Astrocyte of the cerebellum (primary cell): ENCODE results near the gene CSTA.

Source experiments
- DNase-seq: peaks from one replicate; pipeline ENCODE4 v3.0.0-alpha.2; 2011; ENCODE audit warnings: low read depth
- H3K4me3 ChIP-seq: 2 replicates; pipeline ENCODE4 v1.5.1; 2011; ENCODE audit warnings: mild to moderate bottlenecking, low read depth, low read length, moderate library complexity
- CTCF ChIP-seq: IDR thresholded peaks from 2 replicates; pipeline ENCODE4 v1.5.1; 2012; ENCODE audit warnings: low read length, low read depth, moderate library complexity, mild to moderate bottlenecking; ENCODE audit errors: missing control alignments
- in situ Hi-C: cut with HindIII; loops from 2 replicates; pipeline ENCODE4 v1.10.0; 2017; ENCODE audit warnings: low sequenced_read_pairs

The CSTA gene

GRCh38 chr3:122324871-122325323 is at the start of gene CSTA:
Gene CSTA, plus strand, starts transcription at chr3:122325248. Its CDS starts 45 bp downstream, at chr3:122325293.
- H3K4me3 ChIP-seq: no peak within 1 kb of the TSS
- DNase-seq: no peak
- in situ Hi-C loops: no loop called here
- no peak for TF ChIP-seq CTCF

GRCh38 chr3:122281891-122282290 is 43.2 kb upstream of the CSTA start:
- no peak for DNase-seq
- TF ChIP-seq CTCF: no peak
- in situ Hi-C loops: no loop called here
- no peak overlapping the region for H3K4me3 ChIP-seq

- in situ Hi-C loops: no loop called here
- TF ChIP-seq CTCF: no peak
- no peak overlapping the region for H3K4me3 ChIP-seq
These were observed 41.1 kb upstream of the CSTA start for GRCh38 chr3:122283796-122284445.

GRCh38 chr3:122284486-122284885 is 40.6 kb upstream of the CSTA start:
- no peak overlapping the region for H3K4me3 ChIP-seq
- no peak for TF ChIP-seq CTCF
- in situ Hi-C loops: no loop called here
- DNase-seq: no peak

More at GRCh38 chr3:122283796-122284445, 41.1 kb upstream of the CSTA start:
- DNase-seq: no peak

- H3K4me3 ChIP-seq: no peak overlapping the region
- no peak for TF ChIP-seq CTCF
- in situ Hi-C loops: no loop called here
- no peak for DNase-seq
These were observed 30.7 kb upstream of the CSTA start for GRCh38 chr3:122294359-122294758.

- in situ Hi-C loops: no loop called here
- H3K4me3 ChIP-seq: no peak overlapping the region
- DNase-seq: no peak
- TF ChIP-seq CTCF: no peak
These were observed 29.6 kb upstream of the CSTA start for GRCh38 chr3:122295266-122296062.
